Thoracic aorta (tissue), 2 donors: Measurements from ENCODE around the gene FBXO8. TPM values are rescaled to one million over a fixed set of nuclear protein-coding genes. Genes with fewer than 3 reads are reported as not detected.

ENCODE experiments used
- ATAC-seq: fragments of 150-250 bp; one replicate; pipeline ENCODE4 v1.8.0; 2017; ENCODE audit warnings: low read depth; ENCODE audit not compliant: insufficient number of reproducible peaks, low FRiP score
- DNase-seq: peaks from one replicate; pipeline ENCODE4 v3.0.0-alpha.2; 2020; ENCODE audit warnings: low spot score
- H3K27ac ChIP-seq, 2 donors: fragments of 200-600 bp; sonication (generic); 1 replicate in 1 of 2; 2 replicates in 1 of 2; pipeline ENCODE4 v1.5.1; 2016; ENCODE audit warnings: mild to moderate bottlenecking in 2 of 2, moderate library complexity in 2 of 2
- H3K27me3 ChIP-seq: fragments of 200-600 bp; sonication (generic); replicated peaks from 2 replicates; pipeline ENCODE4 v1.6.0; 2016; ENCODE audit warnings: mild to moderate bottlenecking; ENCODE audit not compliant: insufficient read depth
- H3K36me3 ChIP-seq: fragments of 200-600 bp; sonication (generic); one replicate; pipeline ENCODE4 v1.5.1; 2016
- H3K4me1 ChIP-seq, 2 donors: fragments of 200-600 bp; sonication (generic); 1 replicate in 1 of 2; 2 replicates in 1 of 2; pipeline versions ENCODE4 v1.5.1 to v1.6.0; 2016; ENCODE audit warnings: low read depth in 2 of 2, mild to moderate bottlenecking in 1 of 2; ENCODE audit not compliant: control insufficient read depth in 1 of 2
- H3K4me3 ChIP-seq: fragments of 200-600 bp; sonication (generic); 2 replicates; pipeline ENCODE4 v1.5.1; 2016; ENCODE audit warnings: mild to moderate bottlenecking
- H3K9me3 ChIP-seq: fragments of 200-600 bp; sonication (generic); 2 replicates; pipeline ENCODE4 v1.5.1; 2016
- total RNA-seq, 2 donors: library from RNA; depleted of rRNA; stranded (reverse); fragments of >200 nt; gene quantifications; one replicate each; pipeline versions ENCODE4 v1.1.0 to v1.2.3, GENCODE V29; 2016
- TF ChIP-seq, protein P1 (sequence below): fragments of 200-600 bp; sonication (generic); IDR thresholded peaks from one replicate; pipeline ENCODE4 v1.5.1; 2019; ENCODE audit warnings: antibody characterized with exemption

Gene FBXO8
- total RNA-seq, 2 donors from 2014 or later: 19.6 to 25.5 TPM

DNA sequence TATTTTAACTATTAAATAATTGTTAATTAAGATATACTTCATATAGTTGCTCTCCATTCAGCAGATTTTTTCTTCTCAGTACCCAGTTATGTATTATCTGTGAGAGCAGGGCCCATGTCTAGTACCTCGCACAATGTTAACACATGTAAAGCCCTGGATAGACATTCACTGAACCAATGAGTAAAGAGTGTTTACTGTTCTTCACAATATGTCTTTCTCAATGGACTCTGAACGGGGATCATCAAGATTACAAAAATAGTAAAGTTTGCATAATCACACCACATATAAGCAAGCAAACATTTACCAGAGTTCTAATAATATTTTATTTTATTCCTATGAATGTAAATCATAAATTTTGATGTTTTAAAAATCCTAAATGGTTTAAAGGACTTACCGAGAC is 47.1 kb downstream of the FBXO8 start:
- ATAC-seq: no peak
- Histone ChIP-seq H3K9me3 (no peaks in the 10 kb centered on the region), H3K36me3 (peaks cover 7% of the 10 kb centered on the region), H3K27me3 (no peaks in the 10 kb centered on the region), H3K27ac (no peak overlapping the region), H3K4me1 (no peaks in the 10 kb centered on the region), H3K4me3 (no peak overlapping the region)
- no peak for DNase-seq
- TF ChIP-seq, protein P1, sequence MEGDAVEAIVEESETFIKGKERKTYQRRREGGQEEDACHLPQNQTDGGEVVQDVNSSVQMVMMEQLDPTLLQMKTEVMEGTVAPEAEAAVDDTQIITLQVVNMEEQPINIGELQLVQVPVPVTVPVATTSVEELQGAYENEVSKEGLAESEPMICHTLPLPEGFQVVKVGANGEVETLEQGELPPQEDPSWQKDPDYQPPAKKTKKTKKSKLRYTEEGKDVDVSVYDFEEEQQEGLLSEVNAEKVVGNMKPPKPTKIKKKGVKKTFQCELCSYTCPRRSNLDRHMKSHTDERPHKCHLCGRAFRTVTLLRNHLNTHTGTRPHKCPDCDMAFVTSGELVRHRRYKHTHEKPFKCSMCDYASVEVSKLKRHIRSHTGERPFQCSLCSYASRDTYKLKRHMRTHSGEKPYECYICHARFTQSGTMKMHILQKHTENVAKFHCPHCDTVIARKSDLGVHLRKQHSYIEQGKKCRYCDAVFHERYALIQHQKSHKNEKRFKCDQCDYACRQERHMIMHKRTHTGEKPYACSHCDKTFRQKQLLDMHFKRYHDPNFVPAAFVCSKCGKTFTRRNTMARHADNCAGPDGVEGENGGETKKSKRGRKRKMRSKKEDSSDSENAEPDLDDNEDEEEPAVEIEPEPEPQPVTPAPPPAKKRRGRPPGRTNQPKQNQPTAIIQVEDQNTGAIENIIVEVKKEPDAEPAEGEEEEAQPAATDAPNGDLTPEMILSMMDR: no peak

DNA sequence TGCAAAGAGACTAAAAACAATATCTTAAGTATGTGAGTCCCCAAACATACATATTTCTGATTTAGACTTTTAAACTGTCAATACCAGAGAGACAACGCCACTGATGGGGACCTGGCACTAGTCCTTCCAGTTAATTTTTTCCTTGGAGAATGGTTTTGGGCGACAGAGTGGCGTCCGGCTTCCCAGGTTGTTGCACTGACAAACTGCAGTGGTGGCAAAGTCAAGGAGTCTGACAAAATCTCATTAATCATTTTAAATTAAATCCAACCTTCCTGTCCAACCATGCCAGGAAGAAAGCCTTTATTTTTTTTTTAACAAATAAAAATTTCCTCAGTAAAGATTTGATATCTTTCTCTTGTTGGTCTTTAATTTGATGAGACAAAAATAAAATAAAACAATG is 52.8 kb downstream of the FBXO8 start:
- DNase-seq (no peak), ATAC-seq (no peak)
- Histone ChIP-seq H3K27me3 (no peaks in the 10 kb centered on the region), H3K9me3 (no peaks in the 10 kb centered on the region), H3K4me3 (no peak overlapping the region), H3K27ac (no peak overlapping the region), H3K36me3 (no peaks in the 10 kb centered on the region), H3K4me1 (no peaks in the 10 kb centered on the region)
- TF ChIP-seq, protein P1: no peak

DNA sequence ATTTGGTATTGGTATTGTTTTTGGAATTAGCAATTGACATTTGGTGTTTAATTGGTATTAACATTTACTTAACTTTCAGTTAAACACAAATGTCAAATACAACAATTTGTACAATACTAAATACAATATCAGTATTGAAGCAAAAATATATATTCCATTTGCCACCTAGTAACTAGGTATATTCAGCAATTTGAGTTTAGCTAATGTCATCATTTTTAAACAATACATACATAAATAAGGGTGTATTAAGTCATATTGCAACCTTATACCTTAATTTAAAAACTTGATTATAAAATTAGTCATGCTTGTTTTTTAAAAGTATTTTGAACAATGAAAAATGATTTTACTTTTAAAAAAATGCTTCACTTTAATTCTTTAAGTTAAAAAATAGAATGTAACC is 53.3 kb downstream of the FBXO8 start:
- Histone ChIP-seq H3K36me3 (no peaks in the 10 kb centered on the region), H3K4me1 (no peaks in the 10 kb centered on the region), H3K27ac (no peak overlapping the region), H3K9me3 (no peaks in the 10 kb centered on the region), H3K27me3 (no peaks in the 10 kb centered on the region), H3K4me3 (no peak overlapping the region)
- TF ChIP-seq, protein P1: no peak
- ATAC-seq: no peak
- no peak for DNase-seq

DNA sequence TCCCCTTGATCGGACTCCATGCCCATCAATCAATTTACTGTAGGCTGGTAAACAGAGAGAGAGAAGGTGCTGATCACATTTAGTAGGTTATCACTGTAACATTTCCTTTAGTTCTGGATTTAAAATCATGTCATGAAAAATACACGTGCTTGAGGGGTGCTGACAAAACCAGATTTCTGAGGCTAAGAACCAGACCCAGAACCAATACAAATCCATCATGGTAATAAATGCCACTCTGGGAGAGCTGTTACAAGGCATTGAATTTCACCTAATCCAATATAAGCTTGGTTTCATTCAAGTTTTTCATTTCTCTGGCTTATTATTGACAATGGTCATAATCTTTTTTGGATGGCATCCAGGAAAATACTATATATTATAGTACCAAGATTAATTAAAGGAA is 54.5 kb downstream of the FBXO8 start:
- Histone ChIP-seq H3K4me3 (no peak overlapping the region), H3K36me3 (no peaks in the 10 kb centered on the region), H3K9me3 (no peaks in the 10 kb centered on the region), H3K27ac (no peak overlapping the region), H3K27me3 (no peaks in the 10 kb centered on the region), H3K4me1 (no peaks in the 10 kb centered on the region)
- ATAC-seq: no peak
- DNase-seq: no peak
- TF ChIP-seq, protein P1: no peak

DNA sequence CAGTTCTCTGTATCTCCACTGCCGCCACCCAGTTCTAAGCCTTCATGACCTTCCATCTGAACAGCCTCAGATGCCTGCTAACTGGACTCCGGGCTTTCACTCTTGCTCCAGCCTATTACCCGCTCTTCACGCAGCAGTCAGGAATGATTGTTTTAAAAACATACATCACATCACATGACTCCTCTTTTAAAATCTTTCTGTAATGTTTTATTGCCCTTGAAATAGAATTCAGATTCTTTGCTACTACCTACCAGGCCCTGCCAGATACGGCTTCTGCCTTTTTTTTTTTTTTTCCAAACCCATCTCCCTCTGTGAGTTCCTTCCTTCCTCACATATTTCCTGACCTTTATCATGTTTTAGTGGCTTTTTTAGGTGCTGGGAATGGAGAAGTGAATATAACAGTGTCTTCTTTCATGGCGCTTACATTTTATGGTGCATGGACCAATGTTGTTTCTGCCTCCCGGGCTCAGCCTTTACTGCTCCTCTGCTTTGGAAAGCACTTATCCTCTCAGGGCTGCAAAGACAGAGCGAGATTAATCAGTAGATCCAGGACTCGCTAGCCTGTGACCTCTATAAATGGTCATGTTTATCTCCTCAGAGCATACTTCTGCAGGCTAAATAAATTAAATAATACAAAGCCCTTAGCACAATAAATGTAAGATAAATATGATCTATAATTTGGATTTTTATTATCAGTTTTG is 58.0 kb downstream of the FBXO8 start:
- DNase-seq (no peak), ATAC-seq (no peak)
- Histone ChIP-seq H3K4me1 (no peaks in the 10 kb centered on the region), H3K27ac (no peak overlapping the region), H3K4me3 (no peak overlapping the region), H3K36me3 (no peaks in the 10 kb centered on the region), H3K9me3 (no peaks in the 10 kb centered on the region), H3K27me3 (no peaks in the 10 kb centered on the region)
- TF ChIP-seq, protein P1: no peak
